Measurements from ENCODE around the gene RNF157. TPM values are rescaled to one million over a fixed set of nuclear protein-coding genes. Genes with fewer than 3 reads are reported as not detected.

Gene RNF157
- total and polyA plus RNA-seq, 9 of the 15 experiments (the other 6 are each of a cell fraction or from before 2014, with no cell fraction given), result 8.1 to 31.7 (median 20.8) TPM

DNA sequence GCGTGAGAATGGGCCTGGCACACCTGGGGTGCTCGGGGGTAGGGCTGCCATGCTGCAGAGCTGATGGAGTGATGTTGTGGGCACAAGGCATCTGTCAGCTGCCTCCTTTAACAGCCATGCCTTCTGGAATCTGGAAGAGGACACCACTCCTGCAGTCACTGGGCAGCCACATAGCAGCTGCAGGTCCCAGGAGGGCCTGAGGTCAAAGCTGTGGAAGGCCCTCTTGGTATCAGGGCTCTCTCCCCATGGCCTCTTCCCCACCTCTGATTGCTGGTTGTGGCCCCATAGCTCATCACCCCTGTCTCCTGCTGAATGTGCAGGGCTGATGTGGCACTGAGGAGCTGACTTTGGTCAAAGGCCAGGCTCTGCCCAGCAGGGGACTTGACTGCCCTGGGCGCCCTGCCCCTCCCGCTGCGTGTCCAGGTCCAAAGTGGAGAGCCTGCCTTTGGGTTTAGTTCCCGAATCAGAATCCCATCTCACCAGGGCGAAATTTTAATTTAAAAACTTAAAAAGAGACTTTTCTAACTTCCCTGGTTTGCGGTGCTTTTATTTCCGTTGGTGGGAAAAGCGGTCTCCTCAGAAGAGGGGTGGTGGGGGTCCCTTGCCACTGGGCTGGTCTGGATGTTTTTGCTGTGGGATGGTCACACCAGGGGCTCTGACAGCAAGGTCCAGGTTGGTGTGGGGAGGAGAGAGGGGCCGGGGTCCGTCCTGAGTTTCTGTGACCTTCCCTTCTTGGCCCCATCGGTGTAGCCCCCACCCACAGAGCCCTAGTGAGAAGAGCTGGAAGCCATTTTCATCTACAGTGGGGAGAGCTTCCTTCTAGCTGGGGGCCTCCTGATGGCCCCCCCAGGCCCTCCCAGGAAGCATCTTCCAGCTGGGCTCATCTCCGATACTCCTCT lies 30.7 kb upstream of the RNF157 start:
- Histone ChIP-seq H2AFZ (ENCODE audit: low read depth, low read length) (no peak overlapping the region), H3K27ac (ENCODE audit: extremely low read depth, low read depth, low read length) (peak overlapping the region; percentile 38; the same call in 2 of the 3 replicates), H3K4me1 (replicated peaks in 1 of 2; ENCODE audit: control insufficient read depth in 2 of 2, insufficient read depth in 2 of 2, low read length in 2 of 2) (peaks cover 38 to 92% of the 10 kb centered on the region in 2 experiments), H3K79me2 (ENCODE audit: control insufficient read depth, insufficient read depth, low read length) (peaks cover 49% of the 10 kb centered on the region), H3K4me3 (no peak overlapping the region), H3K9ac (ENCODE audit: insufficient read depth in 1 of 2, low read depth in 2 of 2, low read length in 2 of 2) (peak overlapping the region; percentile 13 to 86; a peak in 3 of 4 replicates), H3K9me1 (ENCODE audit: control insufficient read depth, insufficient read depth, low read length) (no peaks in the 10 kb centered on the region), H3K4me2 (ENCODE audit: insufficient read depth, low read length) (no peak overlapping the region), H4K20me1 (replicated peaks; ENCODE audit: control insufficient read depth, insufficient read depth, low read length) (no peaks in the 10 kb centered on the region), H3K27me3 (ENCODE audit: control insufficient read depth in 2 of 2, insufficient read depth in 2 of 2, low read length in 2 of 2) (no peaks in the 10 kb centered on the region), H3K36me3 (ENCODE audit: control insufficient read depth, insufficient read depth, low read length) (peaks cover 45% of the 10 kb centered on the region), H3K9me3 (replicated peaks; ENCODE audit: control insufficient read depth, insufficient read depth, low read depth, low read length) (no peaks in the 10 kb centered on the region)
- FAIRE-seq (no peak), DNase-seq (ENCODE audit: extremely low read depth in 1 of 4, low spot score in 3 of 4) (no peak), ATAC-seq (peak; percentile 1)
- ChIA-PET POLR2A (interaction anchor here (0.5 to 10.6 kb wide), 23 partner anchors 8 to 1293 kb away, joined by 3 to 227 read pairs (median 4); partner anchors contain the start of genes RNF157 and SPHK1), CTCF (ENCODE audit: low intra/inter-chr PET ratio) (no interaction called here)
- in situ Hi-C loops (cut with MboI), result no loop called here
- WGBS (ENCODE audit: insufficient coverage, low coverage, missing lambda C conversion rate), result 91% methylated on average over 13 of the region's 14 CpGs
- BruUV-seq (replicated peaks), result no TSS peak
- intact Hi-C loops (cut with micrococcal nuclease), result no loop called here
- TF ChIP-seq CBX1 (IDR thresholded peaks at IDR 0.05; ENCODE audit: low read depth) (no peak; the same call in 1 of the 2 replicates), PML (IDR thresholded peaks at IDR 0.05; ENCODE audit: low read length) (0 out of 2 replicates have a peak, but pooled peaks have one; percentile 47), ZNF12 (CRISPR knock-in tag; IDR thresholded peaks at IDR 0.05) (no peak), YY1 (IDR thresholded peaks at IDR 0.05; ENCODE audit: borderline replicate concordance in 1 of 3, control insufficient read depth in 1 of 3, extremely low read depth in 1 of 3, insufficient read depth in 3 of 3, insufficient read length in 1 of 3, insufficient replicate concordance in 2 of 3, low read depth in 1 of 3, low read length in 2 of 3) (peak in 2 of 3 experiments; percentile 8 to 50), SOX6 (IDR thresholded peaks at IDR 0.05) (no peak), SIN3A (IDR thresholded peaks at IDR 0.05; ENCODE audit: borderline replicate concordance in 2 of 2, control insufficient read depth in 1 of 2, low read depth in 2 of 2, low read length in 2 of 2) (0 out of 4 replicates have a peak, but pooled peaks of 1 of the 2 experiments have one; percentile 27), NR2C2 (CRISPR knock-in tag; IDR thresholded peaks at IDR 0.05) (no peak), NR2C2 (tag; IDR thresholded peaks at IDR 0.05) (0 out of 2 replicates have a peak, but pooled peaks have one; percentile 14), POLR2AphosphoS5 (IDR thresholded peaks at IDR 0.05; ENCODE audit: control insufficient read depth, insufficient read depth, low read depth, low read length) (peak; percentile 57), ZBTB7A (IDR thresholded peaks at IDR 0.05; ENCODE audit: borderline replicate concordance, control insufficient read depth, low read depth, low read length) (peak; percentile 25; the same call in 1 of the 2 replicates)
- TF ChIP-seq, protein P1, sequence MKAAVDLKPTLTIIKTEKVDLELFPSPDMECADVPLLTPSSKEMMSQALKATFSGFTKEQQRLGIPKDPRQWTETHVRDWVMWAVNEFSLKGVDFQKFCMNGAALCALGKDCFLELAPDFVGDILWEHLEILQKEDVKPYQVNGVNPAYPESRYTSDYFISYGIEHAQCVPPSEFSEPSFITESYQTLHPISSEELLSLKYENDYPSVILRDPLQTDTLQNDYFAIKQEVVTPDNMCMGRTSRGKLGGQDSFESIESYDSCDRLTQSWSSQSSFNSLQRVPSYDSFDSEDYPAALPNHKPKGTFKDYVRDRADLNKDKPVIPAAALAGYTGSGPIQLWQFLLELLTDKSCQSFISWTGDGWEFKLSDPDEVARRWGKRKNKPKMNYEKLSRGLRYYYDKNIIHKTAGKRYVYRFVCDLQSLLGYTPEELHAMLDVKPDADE (conservative IDR thresholded peaks at IDR 0.05; ENCODE audit: control insufficient read depth, low read depth, low read length), result 0 out of 2 replicates have a peak, but pooled peaks have one; percentile 12
- TF ChIP-seq, protein P2, sequence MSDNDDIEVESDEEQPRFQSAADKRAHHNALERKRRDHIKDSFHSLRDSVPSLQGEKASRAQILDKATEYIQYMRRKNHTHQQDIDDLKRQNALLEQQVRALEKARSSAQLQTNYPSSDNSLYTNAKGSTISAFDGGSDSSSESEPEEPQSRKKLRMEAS (CRISPR knock-in tag; IDR thresholded peaks at IDR 0.05), result 0 out of 2 replicates have a peak, but pooled peaks have one; percentile 8
- TF ChIP-seq, protein P3, sequence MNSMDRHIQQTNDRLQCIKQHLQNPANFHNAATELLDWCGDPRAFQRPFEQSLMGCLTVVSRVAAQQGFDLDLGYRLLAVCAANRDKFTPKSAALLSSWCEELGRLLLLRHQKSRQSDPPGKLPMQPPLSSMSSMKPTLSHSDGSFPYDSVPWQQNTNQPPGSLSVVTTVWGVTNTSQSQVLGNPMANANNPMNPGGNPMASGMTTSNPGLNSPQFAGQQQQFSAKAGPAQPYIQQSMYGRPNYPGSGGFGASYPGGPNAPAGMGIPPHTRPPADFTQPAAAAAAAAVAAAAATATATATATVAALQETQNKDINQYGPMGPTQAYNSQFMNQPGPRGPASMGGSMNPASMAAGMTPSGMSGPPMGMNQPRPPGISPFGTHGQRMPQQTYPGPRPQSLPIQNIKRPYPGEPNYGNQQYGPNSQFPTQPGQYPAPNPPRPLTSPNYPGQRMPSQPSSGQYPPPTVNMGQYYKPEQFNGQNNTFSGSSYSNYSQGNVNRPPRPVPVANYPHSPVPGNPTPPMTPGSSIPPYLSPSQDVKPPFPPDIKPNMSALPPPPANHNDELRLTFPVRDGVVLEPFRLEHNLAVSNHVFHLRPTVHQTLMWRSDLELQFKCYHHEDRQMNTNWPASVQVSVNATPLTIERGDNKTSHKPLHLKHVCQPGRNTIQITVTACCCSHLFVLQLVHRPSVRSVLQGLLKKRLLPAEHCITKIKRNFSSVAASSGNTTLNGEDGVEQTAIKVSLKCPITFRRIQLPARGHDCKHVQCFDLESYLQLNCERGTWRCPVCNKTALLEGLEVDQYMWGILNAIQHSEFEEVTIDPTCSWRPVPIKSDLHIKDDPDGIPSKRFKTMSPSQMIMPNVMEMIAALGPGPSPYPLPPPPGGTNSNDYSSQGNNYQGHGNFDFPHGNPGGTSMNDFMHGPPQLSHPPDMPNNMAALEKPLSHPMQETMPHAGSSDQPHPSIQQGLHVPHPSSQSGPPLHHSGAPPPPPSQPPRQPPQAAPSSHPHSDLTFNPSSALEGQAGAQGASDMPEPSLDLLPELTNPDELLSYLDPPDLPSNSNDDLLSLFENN (IDR thresholded peaks at IDR 0.05; ENCODE audit: low read depth in 2 of 2, low read length in 2 of 2), result 0 out of 4 replicates have a peak, but pooled peaks of 1 of the 2 experiments have one; percentile 13
